Retinal pigment epithelial cell (primary cell): ENCODE data around the gene COMT.

Experiments used
- DNase-seq: peaks from one replicate; pipeline ENCODE4 v3.0.0-alpha.2; 2010; ENCODE audit warnings: low read depth
- H3K4me3 ChIP-seq: 2 replicates; pipeline ENCODE4 v1.5.1; 2011; ENCODE audit warnings: mild to moderate bottlenecking, low read length, control low read depth, moderate library complexity
- TF ChIP-seq, protein P1 (sequence below): conservative IDR thresholded peaks from 2 replicates; pipeline ENCODE4 v1.5.1; 2011; ENCODE audit warnings: low read depth, low read length, control low read depth, inconsistent platforms

Gene COMT

DNA sequence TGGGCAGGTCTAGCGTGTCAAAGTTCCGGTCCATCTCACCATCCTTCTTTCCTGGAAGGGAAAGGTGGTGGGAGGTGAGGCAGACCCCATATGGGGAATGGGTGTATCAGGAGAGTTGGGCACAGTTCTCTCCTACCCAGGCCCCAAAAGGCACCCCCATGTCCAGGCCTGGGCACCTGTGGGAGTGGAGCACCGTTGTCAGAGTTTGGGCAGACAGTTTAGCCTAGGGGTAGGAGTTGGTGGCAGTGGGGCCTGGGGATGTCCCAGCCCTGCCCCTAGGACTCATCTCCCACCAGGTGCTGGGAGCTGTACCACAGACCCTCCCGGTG lies 34.1 kb downstream of the COMT start:
- TF ChIP-seq, protein P1, sequence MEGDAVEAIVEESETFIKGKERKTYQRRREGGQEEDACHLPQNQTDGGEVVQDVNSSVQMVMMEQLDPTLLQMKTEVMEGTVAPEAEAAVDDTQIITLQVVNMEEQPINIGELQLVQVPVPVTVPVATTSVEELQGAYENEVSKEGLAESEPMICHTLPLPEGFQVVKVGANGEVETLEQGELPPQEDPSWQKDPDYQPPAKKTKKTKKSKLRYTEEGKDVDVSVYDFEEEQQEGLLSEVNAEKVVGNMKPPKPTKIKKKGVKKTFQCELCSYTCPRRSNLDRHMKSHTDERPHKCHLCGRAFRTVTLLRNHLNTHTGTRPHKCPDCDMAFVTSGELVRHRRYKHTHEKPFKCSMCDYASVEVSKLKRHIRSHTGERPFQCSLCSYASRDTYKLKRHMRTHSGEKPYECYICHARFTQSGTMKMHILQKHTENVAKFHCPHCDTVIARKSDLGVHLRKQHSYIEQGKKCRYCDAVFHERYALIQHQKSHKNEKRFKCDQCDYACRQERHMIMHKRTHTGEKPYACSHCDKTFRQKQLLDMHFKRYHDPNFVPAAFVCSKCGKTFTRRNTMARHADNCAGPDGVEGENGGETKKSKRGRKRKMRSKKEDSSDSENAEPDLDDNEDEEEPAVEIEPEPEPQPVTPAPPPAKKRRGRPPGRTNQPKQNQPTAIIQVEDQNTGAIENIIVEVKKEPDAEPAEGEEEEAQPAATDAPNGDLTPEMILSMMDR, result no peak
- DNase-seq, result no peak
- no peak overlapping the region for H3K4me3 ChIP-seq

DNA sequence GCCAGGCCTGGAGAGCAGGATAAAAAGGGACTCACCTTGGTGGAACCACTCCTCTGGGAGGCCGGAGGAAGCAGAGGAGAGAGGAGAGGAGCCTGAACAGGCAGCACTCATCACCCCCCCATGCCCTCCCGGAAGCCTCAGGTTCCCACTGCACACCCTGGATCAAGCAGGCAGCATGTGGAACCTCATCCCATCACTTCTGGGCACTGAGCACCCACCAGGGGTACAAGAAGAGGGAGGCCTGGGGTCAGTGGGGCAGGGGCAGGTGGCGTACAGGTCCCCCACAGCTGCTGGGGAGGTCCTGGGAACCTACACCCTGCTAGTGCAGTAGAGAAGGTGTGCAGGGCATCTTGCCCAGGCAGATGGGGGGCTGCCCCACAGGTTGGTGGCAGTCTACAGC lies 35.1 kb downstream of the COMT start:
- TF ChIP-seq, protein P1, result no peak
- no peak for DNase-seq
- no peak overlapping the region for H3K4me3 ChIP-seq

DNA sequence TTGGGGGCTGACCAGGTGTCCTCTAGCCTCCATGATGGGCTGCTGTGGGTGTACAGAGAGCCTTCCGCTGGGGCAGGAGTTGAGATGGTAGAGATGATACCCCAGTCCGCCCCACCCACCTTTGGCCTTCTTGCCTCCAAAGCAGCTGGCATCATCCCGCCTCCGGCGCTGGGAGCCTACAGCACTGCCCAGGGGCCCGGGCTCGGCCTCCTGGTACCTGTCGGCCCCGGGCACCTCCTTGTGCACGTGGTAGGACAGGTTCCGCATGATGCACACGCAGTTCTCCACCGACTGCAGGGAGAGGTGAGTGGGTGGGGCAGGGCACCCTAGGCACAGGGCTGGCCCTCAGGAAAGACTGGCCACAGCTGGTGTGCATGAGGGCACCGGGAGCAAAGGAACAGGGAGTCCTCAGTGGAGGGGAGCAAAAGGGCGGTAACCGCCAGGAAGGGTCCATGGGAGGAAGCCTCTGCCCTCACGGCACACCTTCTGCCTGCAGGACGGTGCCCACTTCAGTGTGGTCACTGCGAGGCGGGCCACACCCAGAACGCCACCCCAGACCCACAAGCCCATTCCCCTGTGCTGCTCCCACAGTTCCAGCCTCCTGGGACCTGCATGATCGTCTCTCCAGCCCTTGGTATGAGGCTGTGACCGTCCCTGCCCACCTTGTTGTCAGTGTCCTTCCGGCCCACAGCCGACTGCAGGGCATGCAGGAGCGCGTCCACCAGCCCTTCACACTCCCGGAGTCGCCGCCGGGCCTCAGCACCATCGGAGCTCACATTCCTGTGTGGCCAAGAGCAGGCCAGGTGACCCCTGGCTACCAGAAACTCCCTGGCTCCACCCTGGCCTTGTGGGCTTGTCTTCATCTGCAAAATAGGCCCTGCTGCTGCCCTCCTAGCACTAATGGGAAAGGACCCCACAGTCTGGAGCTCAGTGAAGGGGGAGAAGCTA lies 36.0 kb downstream of the COMT start:
- no peak for DNase-seq
- TF ChIP-seq, protein P1, result no peak
- no peak overlapping the region for H3K4me3 ChIP-seq

DNA sequence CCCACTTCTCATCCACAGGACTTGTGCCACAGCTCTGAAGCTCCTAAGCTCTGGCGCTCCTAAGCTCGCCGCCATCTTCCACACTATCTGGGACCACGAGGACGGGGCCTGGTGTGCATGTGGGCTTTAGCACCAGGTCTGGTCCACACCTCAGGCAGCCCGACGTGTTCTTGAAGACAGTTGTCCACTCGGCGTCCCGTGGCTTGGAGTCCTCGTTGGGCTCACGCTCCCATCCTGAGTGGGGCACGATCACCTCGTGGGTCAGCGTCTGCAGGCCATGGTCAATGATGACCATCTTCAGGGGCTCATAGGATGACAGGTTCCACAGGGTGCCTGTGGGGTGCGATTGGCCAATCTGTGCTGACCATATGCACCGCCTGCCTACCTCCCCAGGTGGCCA lies 37.2 kb downstream of the COMT start:
- no peak overlapping the region for H3K4me3 ChIP-seq
- TF ChIP-seq, protein P1, result no peak
- DNase-seq, result no peak

DNA sequence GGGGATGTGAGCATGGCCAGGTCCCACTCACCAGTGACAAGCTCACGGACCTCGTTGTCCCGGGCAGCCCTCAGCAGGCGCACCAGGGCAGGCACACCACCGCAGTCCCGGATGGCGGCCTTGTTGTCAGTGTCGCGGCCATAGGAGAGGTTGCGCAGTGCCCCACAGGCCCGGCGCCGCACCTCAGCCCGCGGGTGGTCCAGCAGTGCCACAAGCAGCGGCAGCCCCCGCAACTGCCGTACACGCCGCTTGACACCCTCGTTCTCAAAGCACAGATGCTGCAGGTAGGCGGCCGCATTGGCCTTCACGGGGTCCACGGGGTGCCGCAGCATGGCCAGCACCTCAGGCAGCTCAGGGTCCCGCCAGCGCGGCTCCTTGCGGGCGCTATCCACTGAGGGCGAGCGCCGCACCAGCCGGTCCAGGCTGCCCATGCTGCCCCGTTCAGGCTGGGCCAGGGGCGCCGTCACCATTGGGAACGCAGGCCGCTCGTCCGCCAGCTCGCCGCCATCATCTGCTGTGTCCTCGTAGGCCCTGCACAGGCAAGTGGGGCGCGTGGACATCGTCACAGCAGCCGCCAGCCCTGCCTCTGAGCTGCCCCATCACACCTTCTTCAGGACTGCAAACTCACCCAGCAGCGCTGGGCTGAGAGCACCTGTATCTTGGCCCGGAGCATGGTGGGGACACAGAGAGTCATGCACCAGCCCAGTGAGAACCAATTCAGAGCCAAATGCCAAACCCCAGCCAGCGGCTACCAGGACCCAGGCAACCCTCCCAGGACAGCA lies 38.3 kb downstream of the COMT start:
- TF ChIP-seq, protein P1, result no peak
- H3K4me3 ChIP-seq, result no peak overlapping the region
- DNase-seq, result no peak

DNA sequence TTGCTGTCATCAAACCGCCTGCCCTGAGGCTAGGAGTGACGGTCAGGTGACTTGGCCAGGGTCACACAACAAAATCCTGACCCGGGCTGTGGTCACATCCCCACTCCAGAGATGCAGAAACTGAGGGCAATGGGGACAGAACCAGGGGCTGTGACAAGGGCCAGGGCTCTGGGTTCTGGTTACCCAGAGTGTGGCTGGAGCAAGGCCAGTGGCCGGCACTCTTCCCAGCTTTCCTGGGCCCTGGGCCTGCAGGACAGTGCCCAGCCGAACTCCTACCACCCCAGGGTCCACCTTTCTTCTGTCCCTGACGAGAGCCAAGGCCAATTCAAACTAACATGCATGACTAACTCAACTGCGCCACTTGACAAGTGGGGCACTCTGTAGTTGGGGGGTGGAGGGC lies 39.2 kb downstream of the COMT start:
- no peak for DNase-seq
- no peak overlapping the region for H3K4me3 ChIP-seq
- TF ChIP-seq, protein P1, result no peak
